Daoy (cell line): ENCODE data around the gene PIGN. TPM values are rescaled to one million over a fixed set of nuclear protein-coding genes. Genes with fewer than 3 reads are reported as not detected.

ENCODE experiments used
- DNase-seq: peaks from one replicate; pipeline ENCODE4 v3.0.0-alpha.2; 2015; ENCODE audit warnings: low read depth
- total RNA-seq: library from RNA; depleted of rRNA; stranded (reverse); fragments of >200 nt; shearing (Covaris generic); gene quantifications from 2 replicates; pipeline ENCODE4 v1.2.3, GENCODE V29; 2014; rRNA removed

Gene PIGN
- total RNA-seq, 1 experiment from 2014 or later: 14.9 TPM

DNA sequence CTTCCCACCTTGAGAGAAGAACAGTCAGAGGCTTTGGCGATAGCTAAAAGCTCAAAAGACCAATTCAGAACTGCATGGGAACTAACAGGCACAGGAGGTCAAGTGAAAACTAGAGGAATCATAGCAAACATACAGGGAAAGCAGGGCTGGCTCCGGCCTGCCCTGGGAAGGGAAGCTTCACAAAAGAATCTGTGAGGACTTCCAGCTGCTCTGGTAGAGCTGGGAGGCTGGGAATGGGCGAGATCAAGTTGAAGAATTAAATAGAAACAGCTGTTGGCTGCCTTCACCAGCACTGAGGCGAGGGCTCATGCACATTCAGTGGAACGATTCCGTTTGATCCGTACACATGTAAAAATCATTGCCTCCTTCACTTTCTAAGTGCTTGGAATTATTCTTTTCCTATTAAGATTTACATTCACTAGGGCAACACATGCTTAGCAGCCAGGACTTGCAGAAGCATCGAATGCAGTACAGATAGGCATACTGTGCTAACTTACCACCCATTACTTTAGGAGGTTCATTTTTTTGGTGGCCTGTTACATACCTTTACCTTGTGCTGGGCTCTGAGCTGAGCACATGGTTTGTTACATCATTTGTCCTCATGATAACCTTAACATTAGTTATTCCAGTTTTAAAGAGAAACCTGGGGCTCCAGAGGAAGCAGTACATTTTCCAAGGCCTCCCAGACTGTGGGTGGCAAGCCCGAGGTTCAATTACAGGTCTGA lies 168.7 kb downstream of the PIGN start:
- DNase-seq: no peak

DNA sequence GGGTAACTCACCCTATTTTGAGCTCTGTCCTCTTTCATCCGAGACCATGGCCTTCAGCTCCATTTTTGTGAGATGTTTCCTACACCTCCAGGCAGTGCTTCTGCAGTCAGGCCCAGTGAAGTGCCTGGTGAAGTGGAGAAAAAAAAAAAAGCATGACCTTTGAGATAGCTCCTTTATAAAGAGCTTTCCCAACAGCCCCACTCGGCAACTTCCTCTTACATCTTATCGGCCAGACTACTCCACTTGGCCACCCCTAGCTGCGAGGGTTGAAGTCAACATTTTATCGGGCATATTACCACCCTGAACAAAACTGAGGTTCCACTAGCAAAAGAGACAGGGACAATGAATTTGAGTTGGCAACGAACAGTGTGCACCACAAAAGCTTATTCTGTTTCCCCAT lies 169.2 kb downstream of the PIGN start:
- no peak for DNase-seq

DNA sequence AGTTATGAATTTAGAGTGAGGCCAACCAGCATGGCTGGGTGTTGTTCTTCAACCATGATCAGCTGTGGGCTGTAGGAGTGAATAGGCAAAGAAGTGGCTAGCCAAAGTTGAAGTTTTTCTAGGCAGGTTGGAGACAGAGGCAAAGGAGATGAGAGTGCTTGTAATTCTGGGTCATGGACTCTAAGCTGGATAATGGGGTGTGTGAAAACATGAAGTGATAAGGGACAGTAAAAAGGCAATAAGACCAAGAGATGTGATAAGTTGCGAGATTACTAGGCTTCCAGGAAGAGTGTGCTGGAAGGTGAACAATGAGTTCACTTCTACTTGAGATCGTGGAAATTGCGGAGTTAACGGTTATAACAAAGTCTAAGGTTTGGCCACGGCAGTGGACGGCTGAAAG lies 175.4 kb downstream of the PIGN start:
- no peak for DNase-seq

- no peak for DNase-seq
These were observed 177.3 kb downstream of the PIGN start for GRCh38 chr18:62009521-62009920.

GRCh38 chr18:62001396-62001795 lies 185.5 kb downstream of the PIGN start:
- DNase-seq: no peak

DNA sequence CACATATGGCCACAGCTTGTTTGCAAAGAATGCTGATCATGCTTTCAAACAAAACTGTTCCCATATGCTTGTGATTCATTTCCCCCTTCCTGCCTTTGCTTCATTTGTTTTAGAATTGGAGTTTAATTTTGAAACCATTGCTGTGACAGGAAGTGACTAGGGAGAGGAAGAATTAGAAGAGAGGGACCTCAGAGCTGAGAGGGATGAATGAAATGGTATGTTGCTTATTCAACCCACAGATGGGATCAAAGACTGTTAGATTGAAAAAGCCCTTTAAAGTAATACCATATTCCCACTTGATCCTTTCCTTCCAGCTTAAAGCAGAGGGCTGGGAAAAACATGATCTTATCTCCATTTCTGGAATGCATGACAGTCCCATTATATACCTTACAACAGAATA lies 187.9 kb downstream of the PIGN start:
- DNase-seq: peak; percentile 59

DNA sequence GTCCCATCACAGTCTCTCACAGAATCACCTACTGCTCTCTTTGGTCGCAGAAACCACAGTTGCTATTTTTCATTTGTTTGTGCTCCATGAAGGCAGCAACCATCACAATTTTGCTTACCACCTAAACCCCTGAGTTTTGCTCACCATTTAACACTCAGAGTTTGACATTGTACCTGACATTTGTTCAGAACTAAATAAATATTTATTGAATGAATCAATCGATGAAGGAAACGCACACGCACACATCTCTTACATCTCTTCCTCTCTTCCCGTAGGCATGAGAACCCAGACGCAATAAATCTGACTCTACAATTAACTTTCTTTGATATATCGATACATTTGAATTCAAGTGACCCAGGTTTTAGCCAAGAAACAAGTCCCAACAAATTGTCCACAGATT lies 188.5 kb downstream of the PIGN start:
- DNase-seq: no peak

DNA sequence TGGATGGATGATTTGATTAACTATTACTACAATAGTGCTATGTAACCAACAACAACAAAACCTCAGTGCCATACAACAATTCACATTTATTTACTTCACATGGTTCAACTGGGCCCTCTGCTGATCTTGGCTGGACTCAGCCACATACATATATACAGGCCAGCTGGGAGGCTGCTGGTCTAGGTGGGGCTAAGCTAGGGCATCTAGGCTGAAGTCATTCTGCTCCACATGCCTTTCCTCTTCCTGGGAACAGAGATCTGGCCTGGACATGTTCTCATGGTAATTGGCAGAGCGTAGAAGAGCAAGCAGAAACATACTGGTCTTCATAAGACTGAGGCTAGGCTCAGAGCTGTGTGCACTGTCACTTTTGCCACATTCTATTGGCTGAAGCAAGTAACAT lies 191.2 kb downstream of the PIGN start:
- DNase-seq: no peak

GRCh38 chr18:61993831-61994230 lies 193.0 kb downstream of the PIGN start:
- DNase-seq: no peak

DNA sequence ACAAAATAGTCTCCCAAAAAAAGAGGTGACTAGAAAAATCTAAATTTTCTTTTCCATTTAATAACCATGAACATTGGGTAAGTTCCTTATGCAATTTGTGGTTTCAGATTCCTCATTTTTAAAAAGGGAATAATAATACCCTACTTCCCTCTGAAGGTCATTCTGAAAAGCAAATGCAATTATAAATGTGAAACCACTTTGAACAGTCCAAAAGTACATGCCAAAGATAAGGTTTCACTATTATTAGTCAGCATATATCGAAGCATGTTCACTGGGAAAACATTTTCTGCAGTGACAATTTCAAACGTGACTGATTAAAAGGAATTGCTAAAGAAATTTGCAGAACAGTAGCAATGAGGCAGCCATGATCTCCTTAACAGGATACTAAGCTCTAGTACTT lies 193.9 kb downstream of the PIGN start:
- DNase-seq: peak; percentile 6

GRCh38 chr18:61992285-61992684 lies 194.6 kb downstream of the PIGN start:
- peak; percentile 70 for DNase-seq

GRCh38 chr18:61991836-61992235 lies 195.0 kb downstream of the PIGN start:
- peak; percentile 5 for DNase-seq

DNA sequence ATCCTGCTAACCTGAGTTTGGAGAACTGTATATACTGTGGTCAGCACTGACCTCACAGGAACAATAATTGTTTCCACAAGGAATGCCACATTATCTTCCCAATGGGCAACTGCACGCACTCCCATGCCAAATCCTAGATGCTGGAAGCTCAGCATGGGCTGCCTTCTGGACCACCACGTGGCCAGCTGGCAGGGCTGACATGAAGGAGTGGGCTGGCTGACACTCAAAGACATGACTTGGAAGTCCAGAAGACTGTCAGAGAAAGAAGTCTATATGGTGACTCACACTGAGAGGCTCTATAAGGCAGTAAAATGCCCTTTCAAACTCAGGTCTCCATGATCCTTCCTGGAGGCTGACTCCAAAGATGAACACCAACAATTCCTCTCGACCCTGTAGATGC lies 195.7 kb downstream of the PIGN start:
- peak; percentile 70 for DNase-seq

Other genes starting within 250 kb of the PIGN start
- 14.5 and 27.1 TPM in 2 replicates for gene RELCH, start 199 bp upstream of the PIGN start, total RNA-seq
- gene TNFRSF11A, start 138.3 kb upstream of the PIGN start, total RNA-seq: 2.9 and 3.5 TPM in 2 replicates